H9 (cell line): Measurements from ENCODE around the gene AHNAK2. TPM values are rescaled to one million over a fixed set of nuclear protein-coding genes. Genes with fewer than 3 reads are reported as not detected.

ENCODE experiments used
- DNase-seq: peaks from one replicate; pipeline ENCODE4 v3.0.0-alpha.2; 2017
- H2AFZ ChIP-seq: one replicate; pipeline ENCODE4 v1.6.1; 2013; ENCODE audit warnings: mild to moderate bottlenecking, low read length, control low read depth, moderate library complexity
- H2AK5ac ChIP-seq: 2 replicates; pipeline ENCODE4 v1.6.1; 2013; ENCODE audit warnings: low read length, control low read depth, mixed read lengths; ENCODE audit not compliant: insufficient read length
- H2BK120ac ChIP-seq: one replicate; pipeline ENCODE4 v1.6.1; 2013; ENCODE audit warnings: low read depth, mild to moderate bottlenecking, low read length, control low read depth, inconsistent platforms; ENCODE audit not compliant: poor library complexity, severe bottlenecking
- H2BK12ac ChIP-seq: 2 replicates; pipeline ENCODE4 v1.6.1; 2013; ENCODE audit warnings: low read length, control low read depth, mixed read lengths, low read depth; ENCODE audit not compliant: insufficient read length
- H2BK15ac ChIP-seq: 2 replicates; pipeline ENCODE4 v1.6.1; 2013; ENCODE audit warnings: low read depth, low read length, control low read depth
- H2BK20ac ChIP-seq: one replicate; pipeline ENCODE4 v1.6.1; 2013; ENCODE audit warnings: low read depth, mild to moderate bottlenecking, low read length, control low read depth, inconsistent platforms; ENCODE audit not compliant: poor library complexity, severe bottlenecking
- H2BK5ac ChIP-seq: 2 replicates; pipeline ENCODE4 v1.6.1; 2013; ENCODE audit warnings: low read length, control low read depth, mixed read lengths; ENCODE audit not compliant: insufficient read length
- H3K14ac ChIP-seq: 2 replicates; pipeline ENCODE4 v1.6.1; 2013; ENCODE audit warnings: low read length, control low read depth; ENCODE audit not compliant: insufficient read depth
- H3K18ac ChIP-seq: 2 replicates; pipeline ENCODE4 v1.6.1; 2013; ENCODE audit warnings: low read depth, mild to moderate bottlenecking, mixed read lengths, low read length, control low read depth; ENCODE audit not compliant: insufficient read length
- H3K23ac ChIP-seq: 2 replicates; pipeline ENCODE4 v1.6.1; 2013; ENCODE audit warnings: low read length, control low read depth, mixed read lengths, low read depth; ENCODE audit not compliant: insufficient read length
- H3K23me2 ChIP-seq: 2 replicates; pipeline ENCODE4 v1.6.1; 2013; ENCODE audit warnings: low read depth, mild to moderate bottlenecking, mixed read lengths, low read length, control low read depth; ENCODE audit not compliant: insufficient read length, poor library complexity, severe bottlenecking
- H3K27ac ChIP-seq: 2 replicates; pipeline ENCODE4 v1.5.1; 2013; ENCODE audit warnings: low read length, control low read depth, mixed read lengths, low read depth; ENCODE audit not compliant: insufficient read length
- H3K27me3 ChIP-seq: 2 replicates; pipeline ENCODE4 v1.6.1; 2013; ENCODE audit warnings: low read length, control low read depth, inconsistent platforms; ENCODE audit not compliant: insufficient read depth
- H3K4ac ChIP-seq: 2 replicates; pipeline ENCODE4 v1.6.1; 2013; ENCODE audit warnings: low read depth, mild to moderate bottlenecking, control low read depth, inconsistent platforms, low read length, moderate library complexity
- H3K4me1 ChIP-seq: 2 replicates; pipeline ENCODE4 v1.6.1; 2013; ENCODE audit warnings: low read length, control low read depth, inconsistent platforms; ENCODE audit not compliant: insufficient read depth
- H3K4me2 ChIP-seq: 2 replicates; pipeline ENCODE4 v1.6.1; 2013; ENCODE audit warnings: low read length, control low read depth, mixed read lengths; ENCODE audit not compliant: insufficient read length, insufficient read depth
- H3K56ac ChIP-seq: 2 replicates; pipeline ENCODE4 v1.6.1; 2013; ENCODE audit warnings: low read depth, mild to moderate bottlenecking, mixed read lengths, low read length, control low read depth; ENCODE audit not compliant: insufficient read length
- H3K79me1 ChIP-seq: 2 replicates; pipeline ENCODE4 v1.6.1; 2013; ENCODE audit warnings: low read depth, mild to moderate bottlenecking, moderate library complexity, low read length, control low read depth, inconsistent platforms; ENCODE audit not compliant: insufficient read depth, poor library complexity, severe bottlenecking
- H3K79me2 ChIP-seq: 2 replicates; pipeline ENCODE4 v1.6.1; 2013; ENCODE audit warnings: low read length, control low read depth, inconsistent platforms; ENCODE audit not compliant: insufficient read depth
- H3K9ac ChIP-seq: 2 replicates; pipeline ENCODE4 v1.6.1; 2013; ENCODE audit warnings: low read length, control low read depth, mixed read lengths; ENCODE audit not compliant: insufficient read length; ENCODE audit errors: extremely low read depth
- H3K9me3 ChIP-seq: one replicate; pipeline ENCODE4 v1.6.1; 2013; ENCODE audit warnings: low read depth, low read length, inconsistent platforms; ENCODE audit not compliant: control insufficient read depth
- H3T11ph ChIP-seq: one replicate; pipeline ENCODE4 v1.6.1; 2013; ENCODE audit warnings: mild to moderate bottlenecking, low read length, control low read depth, inconsistent platforms
- H4K20me1 ChIP-seq: one replicate; pipeline ENCODE4 v1.6.1; 2013; ENCODE audit not compliant: control insufficient read depth, insufficient read length, insufficient read depth
- H4K5ac ChIP-seq: 2 replicates; pipeline ENCODE4 v1.6.1; 2013; ENCODE audit warnings: low read depth, mild to moderate bottlenecking, mixed read lengths, low read length, control low read depth; ENCODE audit not compliant: insufficient read length
- H4K8ac ChIP-seq: replicated peaks from 2 replicates; pipeline ENCODE4 v1.6.1; 2013; ENCODE audit warnings: low read length, control low read depth, mixed read lengths, low read depth; ENCODE audit not compliant: insufficient read length
- H4K91ac ChIP-seq: 2 replicates; pipeline ENCODE4 v1.6.1; 2013; ENCODE audit warnings: low read depth, mild to moderate bottlenecking, moderate library complexity, mixed read lengths, low read length, control low read depth; ENCODE audit not compliant: insufficient read length
- H3K27ac Mint-ChIP-seq, 3 experiments: 2 replicates in 2 of 3; 3 replicates in 1 of 3; pipeline ENCODE4 v1.8.0; 2020 to 2021; ENCODE audit warnings: mixed read lengths in 3 of 3, mild to moderate bottlenecking in 1 of 3, moderate library complexity in 1 of 3
- H3K27me3 Mint-ChIP-seq: 2 replicates; pipeline ENCODE4 v1.8.0; 2021; ENCODE audit warnings: low read depth, mild to moderate bottlenecking, moderate library complexity, mixed read lengths
- H3K36me3 Mint-ChIP-seq, 3 experiments: 2 replicates in 2 of 3; 3 replicates in 1 of 3; pipeline ENCODE4 v1.8.0; 2020 to 2021; ENCODE audit warnings: low read depth in 3 of 3, mixed read lengths in 3 of 3; ENCODE audit not compliant: insufficient read depth in 1 of 3
- H3K4me1 Mint-ChIP-seq, 2 experiments: 2 replicates each; pipeline ENCODE4 v1.8.0; 2020; ENCODE audit warnings: mixed read lengths in 2 of 2
- H3K4me3 Mint-ChIP-seq, 2 experiments: 2 replicates in 1 of 2; 3 replicates in 1 of 2; pipeline ENCODE4 v1.8.0; 2020 to 2021; ENCODE audit warnings: mild to moderate bottlenecking in 2 of 2, mixed read lengths in 2 of 2, moderate library complexity in 1 of 2
- H3K9me3 Mint-ChIP-seq, 2 experiments: 2 replicates in 1 of 2; 3 replicates in 1 of 2; pipeline ENCODE4 v1.8.0; 2020; ENCODE audit warnings: mild to moderate bottlenecking in 2 of 2, mixed read lengths in 2 of 2, moderate library complexity in 1 of 2
- CTCF ChIP-seq: fragments of 200-600 bp; sonication (generic); conservative IDR thresholded peaks from 3 replicates; pipeline ENCODE4 v1.8.0; 2021; ENCODE audit warnings: antibody characterized with exemption, mild to moderate bottlenecking
- WGBS: extraction: QIAGEN DNeasy Blood & Tissue Kit; methylation state at CpG from one replicate; pipeline ENCODE4 v1.1.7; 2013; ENCODE audit warnings: missing lambda C conversion rate, low lambda C conversion rate, mixed read lengths; ENCODE audit not compliant: insufficient read length; ENCODE audit errors: extremely low coverage; 5-methylcytosine and 5-hydroxymethylcytosine counted together
- total RNA-seq: library from RNA; stranded (reverse); gene quantifications from 2 replicates; pipeline ENCODE4 v1.2.1, GENCODE V29; 2021

Gene AHNAK2
- total RNA-seq, 1 experiment from 2014 or later = 2.8 TPM

GRCh38 chr14:105010891-105011291 is 32.7 kb upstream of the AHNAK2 start:
- H2BK120ac ChIP-seq = no peak overlapping the region
- H3K27me3 Mint-ChIP-seq = no peaks in the 10 kb centered on the region
- H3K14ac ChIP-seq = no peak overlapping the region
- no peak for TF ChIP-seq CTCF
- H3K23me2 ChIP-seq = no peaks in the 10 kb centered on the region
- H3K4me3 Mint-ChIP-seq = no peak overlapping the region
- no peaks in the 10 kb centered on the region for H4K20me1 ChIP-seq
- H4K8ac ChIP-seq = no peak overlapping the region
- H3K4me1 Mint-ChIP-seq = peaks cover 23 to 34% of the 10 kb centered on the region in 2 experiments
- no peak overlapping the region for H3T11ph ChIP-seq
- no peak overlapping the region for H2AFZ ChIP-seq
- no peak overlapping the region for H3K23ac ChIP-seq
- H2BK20ac ChIP-seq = no peak overlapping the region
- no peak overlapping the region for H2BK12ac ChIP-seq
- WGBS = no CpG with 5 or more reads among the region's 17 CpGs
- peaks cover 35% of the 10 kb centered on the region for H3K79me2 ChIP-seq
- no peak overlapping the region for H3K4me2 ChIP-seq
- H3K27ac ChIP-seq = no peak overlapping the region
- no peak overlapping the region for H3K18ac ChIP-seq
- H3K79me1 ChIP-seq = peaks cover 22% of the 10 kb centered on the region
- no peak overlapping the region for H4K91ac ChIP-seq
- no peak overlapping the region for H2AK5ac ChIP-seq
- H3K27me3 ChIP-seq = no peaks in the 10 kb centered on the region
- H3K56ac ChIP-seq = no peak overlapping the region
- H4K5ac ChIP-seq = no peak overlapping the region
- H3K4me1 ChIP-seq = no peaks in the 10 kb centered on the region; the same call in 1 of the 2 replicates
- no peaks in the 10 kb centered on the region for H3K9me3 Mint-ChIP-seq
- H3K9ac ChIP-seq = no peak overlapping the region
- H2BK5ac ChIP-seq = no peak overlapping the region
- no peaks in the 10 kb centered on the region for H3K9me3 ChIP-seq
- no peak overlapping the region for H3K4ac ChIP-seq
- H3K27ac Mint-ChIP-seq = no peak overlapping the region
- DNase-seq = no peak
- no peak overlapping the region for H2BK15ac ChIP-seq
- peaks cover 19 to 56% (median 55%) of the 10 kb centered on the region in 3 experiments; a peak in 6 of 7 replicates for H3K36me3 Mint-ChIP-seq
